ENCODE measurements around the gene GSTA4. TPM values are rescaled to one million over a fixed set of nuclear protein-coding genes. Genes with fewer than 3 reads are reported as not detected.
"Not testable (repeated sequence)": the region's sequence is repeated elsewhere in the genome, so short reads cannot be mapped to it uniquely, and the experiment has no call there.

Gene GSTA4
- total and polyA plus RNA-seq, 7 donors = 4.8 to 20.1 (median 12.8) TPM

GRCh38 chr6:53009056-53009455 is 14.0 kb upstream of the GSTA4 start:
- Histone ChIP-seq H3K27me3 (ENCODE audit: insufficient read depth in 3 of 3, low read length in 2 of 3) (no peaks in the 10 kb centered on the region), H3K4me3 (no peak overlapping the region), H3K36me3 (ENCODE audit: insufficient read depth in 1 of 2, low read depth in 1 of 2) (peaks cover 9 to 100% of the 10 kb centered on the region in 2 donors), H3K9me3 (no peaks in the 10 kb centered on the region), H3K4me1 (no peaks in the 10 kb centered on the region), H3K27ac (no peak overlapping the region)
- no peak for TF ChIP-seq CTCF (IDR thresholded peaks at IDR 0.05)
- ATAC-seq (no peak), DNase-seq (no peak)
- intact Hi-C loops (cut with DNase I) = loop anchor here in 1 of 2 donors (5.0 kb wide), 1 partner anchor 88 kb away; no protein-coding TSS in a partner anchor
- 71 to 81% (median 74%) methylated on average over 2 of the region's 2 CpGs for WGBS, 3 donors

- not testable (repeated sequence) for H3K9me3 ChIP-seq; H3K27ac ChIP-seq; H3K27me3 ChIP-seq (ENCODE audit: insufficient read depth in 3 of 3, low read length in 2 of 3); ATAC-seq; H3K4me1 ChIP-seq; DNase-seq; H3K4me3 ChIP-seq
- intact Hi-C loops (cut with DNase I) = loop anchor here in 1 of 2 donors (5.0 kb wide), 1 partner anchor 89 kb away; no protein-coding TSS in a partner anchor
- 95 to 98% (median 97%) methylated on average over 4 of the region's 4 CpGs for WGBS, 3 donors
- peaks cover 9 to 100% of the 10 kb centered on the region in 2 donors for H3K36me3 ChIP-seq (ENCODE audit: insufficient read depth in 1 of 2, low read depth in 1 of 2)
Observed at GRCh38 chr6:53008192-53008687, 13.2 kb upstream of the GSTA4 start.

- intact Hi-C loops (cut with DNase I) = loop anchor here in 1 of 2 donors (5.0 kb wide), 1 partner anchor 92 kb away; no protein-coding TSS in a partner anchor
- peaks cover 9 to 86% of the 10 kb centered on the region in 2 donors for H3K36me3 ChIP-seq (ENCODE audit: insufficient read depth in 1 of 2, low read depth in 1 of 2)
- no peak overlapping the region for H3K4me3 ChIP-seq
Observed at GRCh38 chr6:53005663-53006250, 10.7 kb upstream of the GSTA4 start.

GRCh38 chr6:52999456-52999855 is 4.4 kb upstream of the GSTA4 start:
- H3K27ac ChIP-seq = no peak overlapping the region
- H3K9me3 ChIP-seq = no peaks in the 10 kb centered on the region
- 86 to 87% (median 86%) methylated on average over 6 of the region's 6 CpGs for WGBS, 3 donors
- H3K27me3 ChIP-seq (ENCODE audit: insufficient read depth in 3 of 3, low read length in 2 of 3) = no peaks in the 10 kb centered on the region
- no peak for TF ChIP-seq CTCF (IDR thresholded peaks at IDR 0.05)
- H3K4me3 ChIP-seq = no peak overlapping the region
- peaks cover 0 to 23% of the 10 kb centered on the region in 2 donors for H3K36me3 ChIP-seq (ENCODE audit: insufficient read depth in 1 of 2, low read depth in 1 of 2)
- no peak for DNase-seq
- ATAC-seq = no peak
- intact Hi-C loops (cut with DNase I) = loop anchor here (5.0 to 10.0 kb wide), 5 partner anchors 38 to 845 kb away; no protein-coding TSS in a partner anchor
- no peaks in the 10 kb centered on the region for H3K4me1 ChIP-seq

More at GRCh38 chr6:53005663-53006250, 10.7 kb upstream of the GSTA4 start:
- Histone ChIP-seq H3K4me1 (no peaks in the 10 kb centered on the region), H3K9me3 (no peaks in the 10 kb centered on the region), H3K27ac (no peak overlapping the region), H3K27me3 (ENCODE audit: insufficient read depth in 3 of 3, low read length in 2 of 3) (no peaks in the 10 kb centered on the region)
- no peak for TF ChIP-seq CTCF (IDR thresholded peaks at IDR 0.05)
- ATAC-seq = no peak
- WGBS, 3 donors = 61 to 79% (median 77%) methylated on average over 2 of the region's 2 CpGs
- no peak for DNase-seq

- no peaks in the 10 kb centered on the region for H3K27me3 ChIP-seq (ENCODE audit: insufficient read depth in 3 of 3, low read length in 2 of 3)
- no peaks in the 10 kb centered on the region for H3K9me3 ChIP-seq
- DNase-seq (no peak), ATAC-seq (no peak)
- H3K4me1 ChIP-seq = peaks cover 3% of the 10 kb centered on the region
- 91 to 93% (median 91%) methylated on average over 4 of the region's 4 CpGs for WGBS, 3 donors
- H3K4me3 ChIP-seq = no peak overlapping the region
- intact Hi-C loops (cut with DNase I) = loop anchor here (5.0 to 10.0 kb wide), 5 partner anchors 39 to 844 kb away; no protein-coding TSS in a partner anchor
- TF ChIP-seq CTCF (IDR thresholded peaks at IDR 0.05) = no peak
- H3K27ac ChIP-seq = no peak overlapping the region
- H3K36me3 ChIP-seq (ENCODE audit: insufficient read depth in 1 of 2, low read depth in 1 of 2) = peaks cover 0 to 14% of the 10 kb centered on the region in 2 donors
Observed at GRCh38 chr6:52998603-52999002, 3.5 kb upstream of the GSTA4 start.

All from psoas muscle (tissue), 8 donors.